MCF 10A (cell line): ENCODE results near the gene TRIM45. TPM values are rescaled to one million over a fixed set of nuclear protein-coding genes. Genes with fewer than 3 reads are reported as not detected.
"Not testable (repeated sequence)": the region's sequence is repeated elsewhere in the genome, so short reads cannot be mapped to it uniquely, and the experiment has no call there.

ENCODE experiments used
- BruUV-seq: library from RNA; stranded (reverse); fragments of 400-500 nt; replicated peaks from 2 replicates; lab custom pipeline; 2021; lab: Mats Ljungman, UMichigan
- CTCF ChIA-PET: fragments of 300-600 bp; sonication (Branson Sonifier 250); formaldehyde crosslinking; extraction: SDS; loops from one replicate; lab custom pipeline; 2021; ENCODE audit warnings: antibody characterized with exemption, inconsistent platforms; lab: Yijun Ruan, JAX
- POLR2A ChIA-PET: fragments of 300-600, 350-650 bp; sonication (Branson Sonifier 250); formaldehyde crosslinking; extraction: SDS; loops from one replicate; lab custom pipeline; 2020; ENCODE audit warnings: antibody characterized with exemption, inconsistent platforms; lab: Yijun Ruan, JAX
- DNase-seq: peaks from one replicate; pipeline ENCODE4 v3.0.0-alpha.2; 2018; ENCODE audit not compliant: unreplicated experiment
- H3K27ac Mint-ChIP-seq: one replicate; pipeline ENCODE4 v1.8.0; 2022; ENCODE audit warnings: mild to moderate bottlenecking, low read depth, mixed read lengths; ENCODE audit not compliant: unreplicated experiment
- H3K27me3 Mint-ChIP-seq: one replicate; pipeline ENCODE4 v1.8.0; 2022; ENCODE audit warnings: mixed read lengths; ENCODE audit not compliant: insufficient read depth, unreplicated experiment
- H3K36me3 Mint-ChIP-seq: one replicate; pipeline ENCODE4 v1.8.0; 2022; ENCODE audit warnings: mild to moderate bottlenecking, moderate library complexity, mixed read lengths; ENCODE audit not compliant: insufficient read depth, unreplicated experiment
- H3K4me1 Mint-ChIP-seq: one replicate; pipeline ENCODE4 v1.8.0; 2022; ENCODE audit warnings: mixed read lengths; ENCODE audit not compliant: insufficient read depth, unreplicated experiment
- H3K4me3 Mint-ChIP-seq: one replicate; pipeline ENCODE4 v1.8.0; 2022; ENCODE audit warnings: mild to moderate bottlenecking, moderate library complexity, mixed read lengths; ENCODE audit not compliant: unreplicated experiment
- H3K9me3 Mint-ChIP-seq: one replicate; pipeline ENCODE4 v1.8.0; 2022; ENCODE audit warnings: mixed read lengths; ENCODE audit not compliant: unreplicated experiment
- intact Hi-C: fragments of 100-400 bp; cut with micrococcal nuclease; formaldehyde crosslinking; loops from 2 replicates; pipeline ENCODE4 v1.14.1; 2022
- total RNA-seq: library from RNA; stranded (reverse); gene quantifications from 2 replicates; pipeline ENCODE4 v1.2.3, GENCODE V29; 2022
- TF ChIP-seq, protein P1 (sequence below): fragments of 200-600 bp; IDR thresholded peaks from one replicate; pipeline ENCODE4 v1.8.0; 2022; ENCODE audit warnings: antibody characterized with exemption, mild to moderate bottlenecking; ENCODE audit not compliant: unreplicated experiment

Gene TRIM45
- total RNA-seq, 1 experiment from 2014 or later = 1.6 TPM

GRCh38 chr1:117166076-117166475 lies 44.5 kb upstream of the TRIM45 start:
- POLR2A ChIA-PET = no interaction called here
- H3K9me3 Mint-ChIP-seq = no peaks in the 10 kb centered on the region
- H3K27me3 Mint-ChIP-seq = no peaks in the 10 kb centered on the region
- no peak overlapping the region for H3K27ac Mint-ChIP-seq
- H3K4me1 Mint-ChIP-seq = no peaks in the 10 kb centered on the region
- H3K4me3 Mint-ChIP-seq = no peak overlapping the region
- BruUV-seq = no TSS peak
- no peaks in the 10 kb centered on the region for H3K36me3 Mint-ChIP-seq
- CTCF ChIA-PET = interaction anchor here (0.7 to 1.2 kb wide), 2 partner anchors 37 to 73 kb away, joined by 3 to 6 read pairs; no protein-coding TSS in a partner anchor
- peak; percentile 44 for DNase-seq
- intact Hi-C loops = no loop called here
- TF ChIP-seq, protein P1, sequence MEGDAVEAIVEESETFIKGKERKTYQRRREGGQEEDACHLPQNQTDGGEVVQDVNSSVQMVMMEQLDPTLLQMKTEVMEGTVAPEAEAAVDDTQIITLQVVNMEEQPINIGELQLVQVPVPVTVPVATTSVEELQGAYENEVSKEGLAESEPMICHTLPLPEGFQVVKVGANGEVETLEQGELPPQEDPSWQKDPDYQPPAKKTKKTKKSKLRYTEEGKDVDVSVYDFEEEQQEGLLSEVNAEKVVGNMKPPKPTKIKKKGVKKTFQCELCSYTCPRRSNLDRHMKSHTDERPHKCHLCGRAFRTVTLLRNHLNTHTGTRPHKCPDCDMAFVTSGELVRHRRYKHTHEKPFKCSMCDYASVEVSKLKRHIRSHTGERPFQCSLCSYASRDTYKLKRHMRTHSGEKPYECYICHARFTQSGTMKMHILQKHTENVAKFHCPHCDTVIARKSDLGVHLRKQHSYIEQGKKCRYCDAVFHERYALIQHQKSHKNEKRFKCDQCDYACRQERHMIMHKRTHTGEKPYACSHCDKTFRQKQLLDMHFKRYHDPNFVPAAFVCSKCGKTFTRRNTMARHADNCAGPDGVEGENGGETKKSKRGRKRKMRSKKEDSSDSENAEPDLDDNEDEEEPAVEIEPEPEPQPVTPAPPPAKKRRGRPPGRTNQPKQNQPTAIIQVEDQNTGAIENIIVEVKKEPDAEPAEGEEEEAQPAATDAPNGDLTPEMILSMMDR = no peak

DNA sequence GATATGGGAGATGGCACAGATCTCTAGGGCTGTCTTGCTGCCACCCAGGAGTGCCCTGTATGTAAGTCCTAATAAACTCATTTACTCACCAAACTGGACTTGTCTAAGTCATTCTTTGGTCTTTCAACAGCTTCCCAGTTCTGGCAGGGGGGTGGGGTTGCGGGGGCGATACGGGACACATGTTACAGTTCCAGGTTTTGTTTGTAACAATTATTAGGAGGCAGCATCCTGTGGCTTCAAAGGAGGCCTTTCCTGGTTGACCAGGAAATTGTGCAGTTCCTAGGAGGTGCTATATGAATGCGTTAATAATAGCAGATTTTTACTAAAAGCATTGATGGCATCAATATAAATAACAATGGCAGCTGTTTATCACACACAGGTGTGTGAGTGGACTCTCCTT lies 42.7 kb upstream of the TRIM45 start:
- no peaks in the 10 kb centered on the region for H3K27me3 Mint-ChIP-seq
- H3K4me3 Mint-ChIP-seq = no peak overlapping the region
- no peak overlapping the region for H3K27ac Mint-ChIP-seq
- no peaks in the 10 kb centered on the region for H3K9me3 Mint-ChIP-seq
- POLR2A ChIA-PET = no interaction called here
- BruUV-seq = no TSS peak
- TF ChIP-seq, protein P1 = no peak
- intact Hi-C loops = no loop called here
- CTCF ChIA-PET = no interaction called here
- H3K36me3 Mint-ChIP-seq = no peaks in the 10 kb centered on the region
- no peaks in the 10 kb centered on the region for H3K4me1 Mint-ChIP-seq
- no peak for DNase-seq

GRCh38 chr1:117162816-117163215 lies 41.3 kb upstream of the TRIM45 start:
- H3K27me3 Mint-ChIP-seq = no peaks in the 10 kb centered on the region
- TF ChIP-seq, protein P1 = no peak
- no TSS peak for BruUV-seq
- H3K9me3 Mint-ChIP-seq = no peaks in the 10 kb centered on the region
- intact Hi-C loops = no loop called here
- no peaks in the 10 kb centered on the region for H3K36me3 Mint-ChIP-seq
- POLR2A ChIA-PET = no interaction called here
- no peak for DNase-seq
- H3K27ac Mint-ChIP-seq = no peak overlapping the region
- no peaks in the 10 kb centered on the region for H3K4me1 Mint-ChIP-seq
- no peak overlapping the region for H3K4me3 Mint-ChIP-seq
- CTCF ChIA-PET = interaction anchor here (0.8 kb wide), 2 partner anchors 10 to 34 kb away, joined by 3 read pairs; no protein-coding TSS in a partner anchor

GRCh38 chr1:117161887-117162286 lies 40.3 kb upstream of the TRIM45 start:
- CTCF ChIA-PET = interaction anchor here (0.8 to 1.1 kb wide), 2 partner anchors 33 to 123 kb away, joined by 3 read pairs; no protein-coding TSS in a partner anchor
- no TSS peak for BruUV-seq
- intact Hi-C loops = no loop called here
- Mint-ChIP-seq H3K36me3 (no peaks in the 10 kb centered on the region), H3K4me1 (no peaks in the 10 kb centered on the region), H3K4me3 (no peak overlapping the region), H3K27me3 (no peaks in the 10 kb centered on the region), H3K27ac (no peak overlapping the region), H3K9me3 (no peaks in the 10 kb centered on the region)
- TF ChIP-seq, protein P1 = no peak
- DNase-seq = no peak
- POLR2A ChIA-PET = no interaction called here

DNA sequence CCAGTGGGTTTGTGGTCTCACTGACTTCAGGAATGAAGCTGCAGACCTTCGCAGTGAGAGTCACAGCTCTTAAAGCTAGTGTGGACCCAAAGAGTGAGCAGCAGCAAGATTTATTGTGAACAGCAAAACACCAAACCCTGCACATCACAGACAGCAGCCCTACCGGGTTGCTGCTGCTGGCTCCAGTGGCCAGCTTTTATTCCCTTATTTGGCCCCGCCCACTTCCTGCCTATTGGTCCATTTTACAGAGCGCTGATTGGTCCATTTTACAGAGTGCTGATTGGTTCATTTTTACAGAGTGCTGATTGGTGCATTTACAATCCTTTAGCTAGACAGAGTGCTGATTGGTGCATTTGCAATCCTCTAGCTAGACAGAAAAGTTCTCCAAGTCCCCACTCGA lies 29.8 kb upstream of the TRIM45 start:
- H3K4me1 Mint-ChIP-seq = peaks cover 25% of the 10 kb centered on the region
- BruUV-seq, DNase-seq, H3K9me3 Mint-ChIP-seq, H3K36me3 Mint-ChIP-seq, CTCF ChIA-PET, H3K4me3 Mint-ChIP-seq, POLR2A ChIA-PET, H3K27ac Mint-ChIP-seq, intact Hi-C loops, H3K27me3 Mint-ChIP-seq: not testable (repeated sequence)
